Stimulated activated CD4-positive, alpha-beta T cell treated with anti-CD3 and anti-CD28 coated beads, Interleukin-4, amount 100 ng/mL, for 24 hours (primary cell): ENCODE results near the gene STX11.
"Not testable (repeated sequence)": the region's sequence is repeated elsewhere in the genome, so short reads cannot be mapped to it uniquely, and the experiment has no call there.

Experiments used
- DNase-seq: peaks from one replicate; pipeline ENCODE4 v3.0.0-alpha.2; 2020

Gene STX11

DNA sequence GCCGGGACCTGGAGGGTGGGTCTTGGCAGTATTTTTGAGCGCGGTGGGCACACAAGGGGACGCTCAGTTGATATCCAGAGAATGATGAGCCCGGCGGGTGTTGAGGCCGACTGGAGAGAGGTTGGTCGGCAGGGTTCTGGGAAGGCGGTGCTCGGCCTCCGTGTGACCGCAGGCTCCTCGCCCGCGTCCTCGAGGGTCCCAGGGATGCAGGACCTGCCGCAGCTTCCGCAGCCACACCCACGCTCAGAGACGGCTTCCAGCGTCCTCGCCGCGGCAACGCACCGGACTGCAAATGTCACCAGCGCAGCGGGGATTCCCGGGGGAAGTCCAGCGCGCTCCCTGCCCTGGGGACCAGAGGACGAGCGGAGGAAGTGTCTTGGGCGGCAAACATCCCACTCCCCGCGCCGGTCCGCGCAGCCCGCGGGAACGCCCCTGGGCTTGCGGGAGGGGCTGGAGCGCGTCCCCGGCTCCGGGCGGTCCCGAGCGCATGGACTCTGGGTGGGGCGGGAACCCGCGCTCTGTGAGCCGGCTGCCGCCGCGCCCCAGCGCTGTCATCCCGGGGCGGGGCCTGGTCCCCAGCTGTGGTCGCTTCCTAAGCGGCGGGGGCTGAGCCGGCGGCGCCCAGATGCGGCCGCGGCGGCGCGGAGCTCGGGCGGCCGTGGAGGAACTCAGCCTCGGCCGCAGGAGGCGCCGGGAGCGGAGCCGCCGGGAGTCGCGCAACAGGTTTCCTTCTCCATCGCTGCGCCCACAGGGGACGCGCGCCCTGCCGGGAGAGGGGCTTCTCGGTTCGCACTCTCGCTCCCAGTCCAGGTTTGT, at the start of gene STX11:
Gene STX11 (plus strand): TSS at position 624 of the 816 bp plus-strand sequence. CDS start 36,111 bp downstream, outside the sequence.
- DNase-seq = peak; percentile 82

GRCh38 chr6:144103026-144103563, 47.2 kb upstream of the STX11 start:
- no peak for DNase-seq

DNA sequence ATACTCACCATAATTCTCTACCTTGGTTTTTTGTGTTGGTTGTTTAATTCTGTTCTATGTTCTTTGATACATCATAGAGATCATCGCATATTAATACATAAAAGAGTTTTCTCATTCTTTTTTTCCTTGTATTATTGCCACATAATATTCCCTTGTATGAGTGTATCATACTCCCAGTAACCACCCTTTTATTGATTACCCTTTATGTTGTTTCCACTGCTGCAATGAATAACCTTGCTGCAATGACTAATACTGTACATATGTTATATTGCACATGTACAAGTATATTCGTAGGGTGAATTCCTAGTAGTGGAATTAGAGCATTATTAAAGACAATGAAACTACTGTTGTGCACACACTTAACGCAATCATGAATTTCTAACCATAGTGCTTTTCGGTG, 45.8 kb upstream of the STX11 start:
- DNase-seq = no peak

- peak; percentile 62 for DNase-seq
These were observed 45.3 kb upstream of the STX11 start for GRCh38 chr6:144104898-144105487.

GRCh38 chr6:144106206-144106605, 44.1 kb upstream of the STX11 start:
- DNase-seq = no peak

GRCh38 chr6:144110210-144110609, 40.1 kb upstream of the STX11 start:
- no peak for DNase-seq

- DNase-seq = no peak
These were observed 37.0 kb upstream of the STX11 start for GRCh38 chr6:144113366-144113765.

DNA sequence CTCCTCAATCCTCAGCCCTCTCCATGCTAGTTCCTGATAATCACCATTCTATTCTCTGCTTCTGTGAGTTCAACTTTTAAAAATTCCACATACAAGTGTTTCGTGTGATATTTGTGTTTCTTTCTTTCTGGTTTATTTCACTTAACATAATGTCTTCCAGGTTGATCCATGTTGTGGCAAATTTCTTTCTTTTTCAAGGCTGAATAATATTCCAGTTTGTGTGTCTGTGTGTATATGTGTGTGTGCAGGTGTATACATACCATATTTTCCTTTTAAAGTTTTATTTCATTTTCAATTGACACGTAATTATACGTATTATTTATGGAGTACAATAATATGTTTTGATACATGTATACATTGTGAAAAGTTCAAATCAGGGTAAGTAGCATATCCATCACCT, 35.1 kb upstream of the STX11 start:
- no peak for DNase-seq

- no peak for DNase-seq
These were observed 30.9 kb upstream of the STX11 start for GRCh38 chr6:144119376-144119775.

DNA sequence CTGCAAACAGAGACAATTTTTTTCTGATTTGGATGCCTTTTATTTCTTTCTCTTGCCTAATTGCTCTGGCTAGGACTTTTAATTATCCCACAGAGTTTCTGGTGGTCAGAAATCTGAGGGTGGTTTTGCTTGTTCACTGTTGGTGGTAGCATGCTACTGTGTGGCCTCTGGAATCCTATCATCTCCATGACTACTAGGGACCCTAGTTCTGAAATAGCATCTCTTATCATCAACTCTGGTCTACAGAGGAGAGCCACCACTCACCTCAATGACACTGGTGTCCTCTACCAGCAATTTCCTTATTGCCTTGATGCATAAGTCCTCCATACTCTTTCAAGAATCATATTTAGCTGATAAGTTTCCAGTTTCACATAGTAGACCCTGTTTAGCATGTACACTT, 27.5 kb upstream of the STX11 start:
- DNase-seq = no peak

DNA sequence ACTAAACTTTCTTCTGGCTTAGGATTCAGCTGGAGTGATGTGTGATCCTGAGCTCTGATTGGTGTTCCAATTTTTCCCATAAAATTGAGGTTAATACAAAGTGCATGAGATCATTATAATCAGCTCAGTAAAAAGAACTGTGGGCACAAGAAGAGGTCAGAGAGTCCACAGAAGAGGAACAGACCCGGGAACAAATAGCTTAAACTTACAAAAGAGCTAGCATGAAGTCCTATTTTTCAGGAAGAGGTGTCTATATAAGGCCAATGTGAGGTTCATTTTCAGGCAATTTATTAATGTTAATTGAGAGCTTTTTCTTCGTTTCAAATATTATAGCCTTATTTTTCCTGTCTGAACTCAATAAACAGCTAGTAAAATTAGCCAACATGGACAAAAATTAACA, 26.9 kb upstream of the STX11 start:
- DNase-seq = no peak

- no peak for DNase-seq
These were observed 26.5 kb upstream of the STX11 start for GRCh38 chr6:144123836-144124235.

- DNase-seq = no peak
These were observed 23.2 kb upstream of the STX11 start for GRCh38 chr6:144127097-144127496.

- DNase-seq = no peak
These were observed 20.8 kb upstream of the STX11 start for GRCh38 chr6:144129469-144129868.

DNA sequence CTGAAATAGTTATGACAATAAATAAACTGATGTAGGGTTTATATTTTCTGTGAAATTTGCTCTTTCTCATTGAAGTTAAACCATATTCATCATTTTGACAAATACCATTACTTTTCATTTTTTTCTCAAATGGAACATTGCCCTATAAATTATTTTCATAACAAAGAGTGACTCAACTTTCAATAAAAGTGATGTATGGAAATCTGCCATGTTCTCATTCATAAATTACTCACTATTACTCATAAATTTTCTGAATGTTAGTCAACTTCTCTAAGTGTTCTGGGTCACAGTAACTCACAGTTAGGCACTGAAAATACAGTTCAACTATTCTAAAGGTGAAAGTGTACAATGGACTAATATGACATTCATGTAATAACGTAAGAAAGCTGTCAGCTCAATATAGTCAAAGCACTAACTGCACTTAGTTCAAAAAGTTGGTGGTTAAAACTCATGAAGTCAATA, 19.0 kb upstream of the STX11 start:
- no peak for DNase-seq

DNA sequence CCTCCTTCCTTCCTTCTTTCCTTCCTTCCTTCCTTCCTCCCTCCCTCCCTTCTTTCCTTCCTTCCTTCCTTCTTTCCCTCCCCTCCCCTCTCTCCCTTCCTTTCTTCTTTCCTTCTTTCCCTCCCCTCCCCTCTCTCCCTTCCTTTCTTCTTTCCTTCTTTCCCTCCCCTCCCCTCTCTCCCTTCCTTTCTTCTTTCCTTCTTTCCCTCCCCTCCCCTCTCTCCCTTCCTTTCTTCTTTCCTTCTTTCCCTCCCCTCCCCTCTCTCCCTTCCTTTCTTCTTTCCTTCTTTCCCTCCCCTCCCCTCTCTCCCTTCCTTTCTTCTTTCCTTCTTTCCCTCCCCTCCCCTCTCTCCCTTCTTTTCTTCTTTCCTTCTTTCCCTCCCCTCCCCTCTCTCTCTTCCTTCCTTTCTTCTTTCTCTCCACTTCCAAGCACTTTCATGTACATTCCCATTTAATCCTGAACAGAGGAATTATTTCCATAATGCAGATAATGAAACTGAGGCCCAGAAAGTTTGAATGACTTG, 18.1 kb upstream of the STX11 start:
- not testable (repeated sequence) for DNase-seq

DNA sequence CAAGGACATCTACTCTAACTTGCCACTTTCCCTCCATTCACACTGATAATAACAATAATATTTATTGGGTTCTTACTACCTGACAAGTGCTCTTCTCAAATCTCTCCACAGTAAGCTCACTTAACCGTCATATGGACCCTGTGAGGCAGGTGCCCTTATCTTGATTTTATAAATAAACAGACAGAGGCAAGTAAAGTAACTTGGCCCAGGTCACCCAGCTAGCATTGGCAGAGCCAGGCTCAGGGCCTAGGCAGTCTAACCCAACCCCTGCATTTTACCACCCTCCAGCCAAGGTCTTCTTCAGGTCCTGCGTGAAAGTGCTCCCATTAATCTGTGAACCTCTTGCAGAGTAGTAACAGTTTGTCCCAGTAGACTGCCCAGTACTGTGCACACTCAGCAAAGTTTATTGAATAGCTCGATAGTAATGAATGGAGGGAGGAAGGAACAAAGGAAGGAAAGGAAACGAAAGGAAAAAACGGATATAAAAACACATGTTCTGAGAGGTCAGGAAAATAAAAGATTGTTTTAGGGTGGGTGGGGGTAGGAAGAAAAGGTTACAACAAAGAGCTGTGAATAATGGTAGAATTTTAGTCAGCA, 17.0 kb upstream of the STX11 start:
- no peak for DNase-seq

- DNase-seq = no peak
These were observed 16.1 kb upstream of the STX11 start for GRCh38 chr6:144134176-144134575.

DNA sequence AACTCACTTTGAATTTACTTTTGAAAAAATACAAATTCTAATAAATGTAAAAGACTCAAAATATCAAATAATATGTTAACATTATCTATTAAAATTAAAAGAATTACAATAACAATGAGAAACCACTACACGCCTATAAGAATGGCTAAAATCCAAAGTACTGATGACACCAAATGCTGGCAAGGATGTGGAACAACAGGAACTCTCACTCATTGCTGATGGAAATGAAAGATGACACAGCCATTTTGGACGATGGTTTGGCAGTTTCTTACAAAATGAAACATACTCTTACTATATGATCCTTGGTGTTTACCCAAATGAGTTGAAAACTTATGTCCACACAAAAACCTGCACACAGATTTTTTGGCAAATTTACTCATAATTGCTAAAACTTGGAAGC, 15.6 kb upstream of the STX11 start:
- no peak for DNase-seq

- no peak for DNase-seq
These were observed 11.8 kb upstream of the STX11 start for GRCh38 chr6:144138542-144138941.

- no peak for DNase-seq
These were observed 10.5 kb upstream of the STX11 start for GRCh38 chr6:144139817-144140216.

- DNase-seq = no peak
These were observed 9.4 kb upstream of the STX11 start for GRCh38 chr6:144140867-144141266.

GRCh38 chr6:144141470-144141869, 8.8 kb upstream of the STX11 start:
- DNase-seq = no peak

GRCh38 chr6:144143106-144143505, 7.2 kb upstream of the STX11 start:
- no peak for DNase-seq
